Neural cell (in vitro differentiated cells): Measurements from ENCODE around the gene USP7.

Experiments used
- EP300 ChIP-seq: fragments of 450-650 bp; conservative IDR thresholded peaks from 2 replicates; pipeline ENCODE4 v1.6.1; 2014; ENCODE audit warnings: antibody characterized with exemption, mild to moderate bottlenecking, moderate library complexity; ENCODE audit not compliant: poor library complexity, severe bottlenecking
- EZH2 ChIP-seq: fragments of 200-600, 300-800 bp; shearing (Covaris generic), sonication (generic); IDR thresholded peaks from 2 replicates; pipeline ENCODE4 v1.6.1; 2014; ENCODE audit warnings: antibody characterized with exemption, low read length, borderline replicate concordance, mild to moderate bottlenecking; ENCODE audit not compliant: insufficient read depth, poor library complexity, severe bottlenecking
- MXI1 ChIP-seq: fragments of 450-650 bp; conservative IDR thresholded peaks from 2 replicates; pipeline ENCODE4 v1.6.1; 2014; ENCODE audit warnings: antibody characterized with exemption, mild to moderate bottlenecking; ENCODE audit not compliant: poor library complexity, severe bottlenecking
- POLR2AphosphoS5 ChIP-seq: IDR thresholded peaks from 2 replicates; pipeline ENCODE4 v1.6.1; 2012
- REST ChIP-seq: IDR thresholded peaks from 2 replicates; pipeline ENCODE4 v1.6.1; 2012; ENCODE audit warnings: borderline replicate concordance
- TAF1 ChIP-seq: IDR thresholded peaks from 2 replicates; pipeline ENCODE4 v1.6.1; 2012; ENCODE audit warnings: low read depth
- TF ChIP-seq, protein P1 (sequence below): fragments of 450-650 bp; IDR thresholded peaks from 2 replicates; pipeline ENCODE4 v1.5.1; 2014; ENCODE audit warnings: antibody characterized with exemption, mild to moderate bottlenecking, moderate library complexity; ENCODE audit not compliant: poor library complexity, severe bottlenecking

DNA sequence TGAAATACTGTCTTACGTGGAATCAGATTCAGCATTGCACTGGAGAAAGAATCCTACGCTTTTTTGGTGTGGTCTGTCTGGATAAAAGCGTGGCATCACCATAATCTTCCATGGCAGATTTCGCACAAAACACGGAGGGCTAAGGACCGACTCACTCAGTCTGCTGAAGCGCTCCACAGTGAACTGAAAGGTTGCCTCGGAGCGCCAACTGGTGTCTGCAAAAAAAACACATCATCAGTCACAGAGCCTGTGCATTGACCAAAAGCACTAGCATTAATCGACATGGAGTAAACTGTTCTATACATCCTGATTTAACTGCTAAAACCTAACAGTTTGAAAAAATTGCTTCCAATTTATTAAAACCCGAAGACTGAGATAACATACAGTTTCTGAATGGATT, 40.5 kb downstream of the USP7 start:
- TF ChIP-seq EZH2 (no peak), EP300 (no peak), MXI1 (no peak), TAF1 (no peak), POLR2AphosphoS5 (no peak), REST (no peak)
- TF ChIP-seq, protein P1, sequence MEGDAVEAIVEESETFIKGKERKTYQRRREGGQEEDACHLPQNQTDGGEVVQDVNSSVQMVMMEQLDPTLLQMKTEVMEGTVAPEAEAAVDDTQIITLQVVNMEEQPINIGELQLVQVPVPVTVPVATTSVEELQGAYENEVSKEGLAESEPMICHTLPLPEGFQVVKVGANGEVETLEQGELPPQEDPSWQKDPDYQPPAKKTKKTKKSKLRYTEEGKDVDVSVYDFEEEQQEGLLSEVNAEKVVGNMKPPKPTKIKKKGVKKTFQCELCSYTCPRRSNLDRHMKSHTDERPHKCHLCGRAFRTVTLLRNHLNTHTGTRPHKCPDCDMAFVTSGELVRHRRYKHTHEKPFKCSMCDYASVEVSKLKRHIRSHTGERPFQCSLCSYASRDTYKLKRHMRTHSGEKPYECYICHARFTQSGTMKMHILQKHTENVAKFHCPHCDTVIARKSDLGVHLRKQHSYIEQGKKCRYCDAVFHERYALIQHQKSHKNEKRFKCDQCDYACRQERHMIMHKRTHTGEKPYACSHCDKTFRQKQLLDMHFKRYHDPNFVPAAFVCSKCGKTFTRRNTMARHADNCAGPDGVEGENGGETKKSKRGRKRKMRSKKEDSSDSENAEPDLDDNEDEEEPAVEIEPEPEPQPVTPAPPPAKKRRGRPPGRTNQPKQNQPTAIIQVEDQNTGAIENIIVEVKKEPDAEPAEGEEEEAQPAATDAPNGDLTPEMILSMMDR = no peak
